Limb (tissue), 2 donors: ENCODE results near the gene CRADD.
"Not testable (repeated sequence)": the region's sequence is repeated elsewhere in the genome, so short reads cannot be mapped to it uniquely, and the experiment has no call there.

Source experiments
- DNase-seq, 2 donors: peaks; one replicate each; pipeline ENCODE4 v3.0.0-alpha.2; 2016; ENCODE audit errors: extremely low spot score in 2 of 2

CRADD gene

GRCh38 chr12:93757792-93758694 lies 80.9 kb downstream of the CRADD start:
- no peak for DNase-seq

- no peak for DNase-seq
These were observed 81.7 kb downstream of the CRADD start for GRCh38 chr12:93758801-93759373.

- no peak for DNase-seq
These were observed 82.4 kb downstream of the CRADD start for GRCh38 chr12:93759512-93760081.

- DNase-seq: no peak
These were observed 83.2 kb downstream of the CRADD start for GRCh38 chr12:93760275-93760875.

GRCh38 chr12:93762059-93762719 lies 85.0 kb downstream of the CRADD start:
- no peak for DNase-seq

- no peak for DNase-seq
These were observed 85.9 kb downstream of the CRADD start for GRCh38 chr12:93762912-93763553.

GRCh38 chr12:93763746-93764147 lies 86.6 kb downstream of the CRADD start:
- no peak for DNase-seq

GRCh38 chr12:93766371-93766770 lies 89.2 kb downstream of the CRADD start:
- DNase-seq: no peak

GRCh38 chr12:93766796-93767523 lies 89.8 kb downstream of the CRADD start:
- peak in 1 of 2 donors; percentile 66 for DNase-seq

GRCh38 chr12:93767524-93767863 lies 90.3 kb downstream of the CRADD start:
- DNase-seq: no peak

GRCh38 chr12:93772003-93772700 lies 95.0 kb downstream of the CRADD start:
- no peak for DNase-seq

GRCh38 chr12:93773122-93773871 lies 96.1 kb downstream of the CRADD start:
- no peak for DNase-seq

GRCh38 chr12:93776581-93777018 lies 99.4 kb downstream of the CRADD start:
- no peak for DNase-seq

GRCh38 chr12:93777254-93777653 lies 100.1 kb downstream of the CRADD start:
- no peak for DNase-seq

GRCh38 chr12:93778306-93778705 lies 101.1 kb downstream of the CRADD start:
- DNase-seq: peak in 1 of 2 donors; percentile 84

GRCh38 chr12:93778766-93779165 lies 101.6 kb downstream of the CRADD start:
- DNase-seq: no peak

- DNase-seq: no peak
These were observed 103.0 kb downstream of the CRADD start for GRCh38 chr12:93780101-93780641.

- DNase-seq: not testable (repeated sequence)
These were observed 103.7 kb downstream of the CRADD start for GRCh38 chr12:93780886-93781285.

- DNase-seq: not testable (repeated sequence)
These were observed 104.8 kb downstream of the CRADD start for GRCh38 chr12:93781961-93782360.
